Right hindlimb (tissue), 1 donor: ENCODE measurements around the gene SELENOO.
"Not testable (repeated sequence)": the region's sequence is repeated elsewhere in the genome, so short reads cannot be mapped to it uniquely, and the experiment has no call there.

Experiments
- DNase-seq: peaks from one replicate; pipeline ENCODE4 v3.0.0-alpha.2; 2018

Gene SELENOO

DNA sequence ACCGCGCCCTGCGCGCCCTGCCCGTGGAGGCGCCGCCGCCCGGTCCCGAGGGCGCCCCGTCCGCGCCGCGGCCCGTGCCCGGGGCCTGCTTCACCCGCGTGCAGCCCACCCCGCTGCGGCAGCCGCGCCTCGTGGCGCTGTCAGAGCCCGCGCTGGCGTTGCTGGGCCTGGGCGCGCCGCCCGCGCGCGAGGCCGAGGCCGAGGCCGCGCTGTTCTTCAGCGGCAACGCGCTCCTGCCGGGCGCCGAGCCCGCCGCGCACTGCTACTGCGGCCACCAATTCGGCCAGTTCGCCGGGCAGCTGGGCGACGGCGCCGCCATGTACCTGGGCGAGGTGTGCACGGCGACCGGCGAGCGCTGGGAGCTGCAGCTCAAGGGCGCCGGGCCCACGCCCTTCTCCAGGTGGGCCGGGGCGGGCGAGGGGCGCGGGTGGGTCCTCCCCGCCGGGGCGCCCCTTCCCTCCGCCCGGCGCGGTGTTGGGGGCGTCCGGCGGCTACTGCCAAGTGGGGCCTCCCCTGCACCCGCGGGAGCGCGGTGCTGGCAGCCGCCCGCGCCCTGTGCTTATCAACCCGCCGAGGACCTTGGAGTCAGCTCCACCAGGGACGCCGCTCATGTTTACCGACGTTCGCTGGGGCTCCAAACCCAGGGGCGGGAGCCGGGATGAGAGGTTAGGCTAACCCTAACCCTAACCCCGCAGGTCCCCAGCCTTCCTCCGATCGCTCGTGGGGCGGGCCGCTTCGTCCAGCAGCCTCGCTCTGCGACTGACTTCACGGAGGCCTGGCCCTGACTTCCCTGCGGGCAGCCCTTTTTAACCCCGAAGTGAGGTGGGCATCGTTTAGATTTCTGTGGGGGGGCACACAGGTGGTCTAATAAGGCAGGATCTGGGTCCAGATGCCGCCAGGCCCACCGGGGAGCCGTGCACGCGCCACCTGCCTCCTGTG, 649 bp downstream of the SELENOO start:
- peak; percentile 45 for DNase-seq

- DNase-seq = no peak
Measured at GRCh38 chr22:50202130-50202666, 1.4 kb downstream of the SELENOO start.

DNA sequence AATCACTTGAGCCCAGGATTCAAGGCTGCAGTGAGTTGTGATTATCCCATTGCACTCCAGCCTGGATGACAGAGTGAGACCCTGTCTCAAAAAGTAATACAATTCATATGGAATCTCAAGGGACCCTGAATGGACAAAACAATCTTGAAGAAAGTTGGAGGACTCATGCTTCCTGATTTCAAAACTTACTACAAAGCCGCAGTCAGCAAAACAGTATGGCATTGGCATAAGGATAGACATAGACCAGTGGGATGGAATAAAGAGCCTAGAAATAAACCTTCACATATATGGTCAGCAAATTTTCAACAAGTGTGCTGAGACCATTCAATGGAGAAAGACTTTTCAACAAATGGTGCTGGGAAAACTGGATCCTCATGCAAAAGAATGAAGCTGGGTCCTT, 2.5 kb downstream of the SELENOO start:
- DNase-seq = no peak

DNA sequence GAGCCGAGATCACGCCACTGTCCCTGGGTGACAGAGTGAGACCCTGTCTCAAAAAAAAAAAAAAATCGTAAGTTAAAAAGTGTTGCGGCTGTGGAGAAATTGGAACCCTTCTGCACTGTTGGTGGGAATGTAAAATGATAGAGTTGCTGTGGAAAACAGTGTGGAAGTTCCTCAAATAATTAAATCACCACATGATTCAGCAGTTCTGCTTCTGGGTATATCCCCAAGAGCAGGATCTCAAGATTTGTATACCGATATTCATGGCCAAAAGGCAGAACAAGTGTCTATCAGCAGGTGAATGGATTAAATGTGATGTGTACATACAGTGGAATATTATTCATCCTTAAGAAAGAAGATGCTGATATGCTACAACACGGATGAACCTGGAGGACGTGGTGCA, 3.8 kb downstream of the SELENOO start:
- DNase-seq = no peak

DNA sequence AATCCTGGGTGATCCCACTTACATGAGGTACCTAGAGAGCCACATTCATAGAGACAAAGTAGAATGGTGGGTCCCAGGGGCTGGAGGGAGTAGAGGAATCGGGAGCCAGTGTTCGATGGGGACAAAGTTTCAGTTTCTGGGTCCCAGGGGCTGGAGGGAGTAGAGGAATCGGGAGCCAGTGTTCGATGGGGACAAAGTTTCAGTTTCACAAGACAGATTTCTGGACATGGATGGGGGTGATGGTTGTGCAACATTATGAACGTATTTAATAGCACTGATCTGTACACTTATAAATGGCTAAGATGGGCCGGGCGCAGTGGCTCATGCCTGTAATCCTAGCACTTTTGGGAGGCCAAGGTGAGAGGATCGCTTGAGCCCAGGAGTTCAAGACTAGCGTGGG, 4.2 kb downstream of the SELENOO start:
- DNase-seq = not testable (repeated sequence)

DNA sequence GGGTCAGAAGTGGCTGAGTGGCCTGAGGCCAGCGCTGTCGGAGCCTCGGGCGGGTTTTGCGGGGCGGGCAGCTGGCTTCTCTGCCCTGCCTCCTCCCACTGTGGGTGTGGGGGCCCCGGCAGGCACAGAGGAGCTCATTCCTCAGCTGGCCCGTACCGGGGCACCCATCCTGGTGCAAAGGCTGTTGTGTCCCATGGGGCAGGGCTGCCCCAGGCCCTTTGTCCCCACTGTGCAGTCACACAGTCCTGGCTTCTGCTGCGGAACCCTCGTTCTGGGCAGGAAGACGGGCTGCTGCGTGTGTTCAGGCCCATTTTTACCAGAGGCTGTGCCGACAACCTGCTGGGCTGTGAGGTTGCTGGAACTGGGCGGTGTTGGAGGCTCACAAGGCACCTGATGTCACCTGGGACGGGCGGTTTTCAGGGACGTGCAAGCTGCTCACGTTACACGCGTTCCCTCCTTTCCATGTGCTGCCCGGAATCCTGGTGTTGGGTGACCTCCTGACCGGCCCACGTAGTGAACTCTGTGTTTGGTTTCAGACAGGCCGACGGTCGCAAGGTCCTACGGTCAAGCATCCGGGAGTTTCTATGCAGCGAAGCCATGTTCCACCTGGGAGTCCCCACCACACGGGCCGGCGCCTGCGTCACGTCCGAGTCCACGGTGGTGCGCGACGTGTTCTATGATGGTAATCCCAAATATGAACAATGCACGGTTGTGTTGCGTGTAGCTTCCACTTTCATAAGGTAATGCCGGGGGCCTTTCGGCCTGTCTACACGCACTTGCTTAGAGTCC, 5.2 kb downstream of the SELENOO start:
- no peak for DNase-seq

GRCh38 chr22:50206599-50206998, 5.8 kb downstream of the SELENOO start:
- DNase-seq = peak; percentile 36

- DNase-seq = peak; percentile 36
Measured at GRCh38 chr22:50207383-50208140, 6.8 kb downstream of the SELENOO start.

GRCh38 chr22:50208430-50208938, 7.7 kb downstream of the SELENOO start:
- DNase-seq = no peak

DNA sequence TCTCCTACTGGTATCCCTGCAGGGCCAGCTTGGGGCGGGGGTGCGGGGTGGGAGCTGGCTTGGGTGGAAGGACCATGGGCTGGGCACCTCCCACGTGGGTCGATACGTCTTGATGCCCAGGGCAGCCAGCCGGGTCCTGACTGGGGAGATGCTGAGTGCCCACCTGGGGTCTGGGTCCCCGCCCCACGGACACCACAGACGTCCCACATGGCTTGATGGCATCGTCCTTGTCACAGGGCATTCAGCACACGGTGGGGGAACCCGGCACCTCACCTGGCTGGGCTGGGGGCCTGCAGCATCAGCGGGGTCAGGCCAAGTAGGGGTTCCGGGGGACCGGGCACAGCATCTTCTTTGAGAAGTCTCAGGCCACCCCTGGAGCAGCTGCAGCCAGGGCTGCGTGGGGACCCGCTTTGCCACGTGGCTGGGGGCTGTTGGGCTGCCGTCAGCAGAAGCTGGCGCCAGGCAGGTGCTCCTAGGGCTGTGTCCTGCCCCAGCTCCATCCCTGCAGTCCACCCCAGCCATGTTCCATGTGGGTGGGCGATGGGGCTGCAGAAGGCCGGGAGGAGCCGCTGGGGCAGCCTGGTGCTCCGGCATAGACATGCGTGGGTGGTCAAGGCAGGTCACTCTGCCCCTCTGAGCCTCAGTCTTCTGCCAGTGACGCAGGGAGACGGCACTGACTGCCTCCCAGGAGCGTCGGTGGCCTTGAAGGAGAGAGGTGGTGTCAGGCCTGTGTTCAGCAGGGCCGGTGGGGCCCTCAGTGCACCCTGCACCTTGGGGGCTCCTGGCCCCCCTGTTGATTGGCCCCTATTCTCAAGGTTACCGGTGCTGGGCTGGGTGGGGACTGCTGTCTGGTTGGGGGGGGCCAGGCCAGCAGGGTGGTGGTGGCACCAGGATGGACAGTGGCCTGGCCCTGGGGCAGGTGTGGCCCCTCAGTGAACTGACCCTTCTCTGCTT, 8.4 kb downstream of the SELENOO start:
- DNase-seq = no peak

- DNase-seq = peak; percentile 70
Measured at GRCh38 chr22:50209893-50210292, 9.1 kb downstream of the SELENOO start.

DNA sequence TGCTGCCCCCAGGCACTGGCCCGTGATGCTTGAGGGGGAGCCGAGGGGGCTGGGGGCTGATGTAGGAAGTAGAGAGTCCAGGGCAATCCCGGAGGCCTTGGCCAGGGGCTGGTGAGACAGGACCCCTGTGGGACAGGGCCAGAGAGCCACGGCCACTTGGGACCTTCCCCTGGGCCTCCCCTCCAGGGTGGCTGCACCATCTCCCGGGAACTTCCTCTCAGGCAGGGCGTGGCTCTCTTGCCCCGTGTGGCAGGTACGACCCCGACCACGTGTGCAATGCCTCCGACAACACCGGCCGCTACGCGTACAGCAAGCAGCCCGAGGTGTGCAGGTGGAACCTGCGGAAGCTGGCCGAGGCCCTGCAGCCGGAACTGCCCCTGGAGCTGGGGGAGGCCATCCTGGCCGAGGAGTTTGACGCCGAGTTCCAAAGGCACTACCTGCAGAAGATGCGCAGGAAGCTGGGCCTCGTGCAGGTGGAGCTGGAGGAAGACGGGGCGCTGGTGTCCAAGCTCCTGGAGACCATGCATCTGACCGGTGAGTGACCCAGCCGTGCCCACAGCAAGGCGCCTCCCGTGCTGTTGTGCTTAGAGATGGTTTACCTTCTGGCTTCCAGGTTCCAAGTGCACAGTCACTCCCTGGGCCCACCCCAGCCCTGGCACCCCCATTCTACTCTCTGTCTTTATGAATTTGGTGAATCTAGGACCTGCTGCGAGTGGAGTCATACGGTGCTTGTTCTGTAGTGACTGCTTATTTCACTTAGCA, 9.7 kb downstream of the SELENOO start:
- DNase-seq = no peak

DNA sequence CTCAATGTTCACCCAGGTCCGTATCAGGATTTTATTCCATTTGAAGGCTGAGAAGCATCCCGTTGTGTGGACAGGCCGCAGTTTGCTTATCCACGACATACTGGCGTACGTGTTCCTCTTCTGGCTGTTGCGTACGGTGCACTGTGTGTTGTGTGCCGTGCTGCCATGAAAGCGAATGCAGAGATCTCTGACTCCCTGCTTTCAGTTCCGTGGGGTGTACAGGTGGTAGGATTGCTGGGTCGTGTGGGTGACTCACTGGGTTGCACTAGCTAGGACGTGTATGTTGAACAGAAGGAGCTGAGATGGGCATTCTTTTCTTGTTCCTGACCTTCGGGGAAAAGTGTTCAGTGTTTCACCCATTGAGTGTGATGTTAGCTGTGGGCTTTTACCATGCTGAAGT, 10.3 kb downstream of the SELENOO start:
- no peak for DNase-seq

DNA sequence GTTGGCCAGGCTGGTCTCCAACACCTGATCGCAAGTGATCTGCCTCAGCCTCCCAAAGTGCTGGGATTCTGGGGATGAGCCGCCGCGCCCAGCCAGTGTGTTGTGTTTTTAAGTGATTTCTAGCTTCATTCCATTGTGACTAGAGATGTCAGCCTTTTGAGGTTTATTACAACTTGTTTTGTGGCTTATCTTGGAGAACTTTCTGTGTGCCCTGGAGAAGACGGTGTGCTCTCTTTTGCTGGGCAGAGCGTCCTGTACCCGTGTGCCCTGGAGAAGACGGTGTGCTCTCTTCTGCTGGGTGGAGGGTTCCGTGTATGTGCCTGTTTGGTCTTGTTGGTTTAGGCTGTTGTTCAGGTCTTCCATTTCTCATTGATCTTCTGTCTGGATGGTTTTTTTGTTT, 12.5 kb downstream of the SELENOO start:
- no peak for DNase-seq

GRCh38 chr22:50215297-50216054, 14.7 kb downstream of the SELENOO start:
- no peak for DNase-seq

DNA sequence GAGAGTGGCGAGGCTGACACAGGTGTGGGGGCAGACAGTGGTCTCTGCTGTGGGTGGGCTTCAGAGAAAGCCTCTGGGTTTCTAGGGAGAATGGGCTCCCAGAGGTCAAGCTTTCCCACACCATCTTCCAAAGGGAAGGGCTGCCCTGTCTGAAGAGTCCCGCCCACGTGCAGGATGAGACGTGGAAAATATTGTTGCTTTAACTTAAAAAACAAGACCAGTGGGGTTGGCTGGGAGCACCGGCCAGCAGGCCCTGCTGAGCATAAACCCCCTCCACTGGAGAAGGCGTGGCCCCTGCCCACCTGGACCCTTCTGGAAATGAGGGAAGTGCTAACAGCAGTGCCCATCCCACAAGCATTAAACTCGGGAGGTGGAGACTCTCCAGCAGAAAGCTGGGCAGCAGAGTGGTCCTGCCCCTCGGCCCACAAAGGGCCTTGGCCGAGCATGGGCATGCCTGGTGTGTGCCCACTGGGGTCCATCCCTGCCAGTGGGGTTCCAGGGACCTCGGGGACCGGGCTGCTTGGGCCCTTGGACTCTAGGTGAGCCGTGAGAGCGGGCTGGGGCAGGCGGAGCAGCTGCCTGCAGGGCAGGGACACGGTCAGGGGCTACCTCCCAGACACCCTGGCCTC, 15.4 kb downstream of the SELENOO start:
- DNase-seq = no peak

- DNase-seq = no peak
Measured at GRCh38 chr22:50216684-50217520, 16.1 kb downstream of the SELENOO start.

- DNase-seq = peak; percentile 30
Measured at GRCh38 chr22:50217543-50218152, 16.8 kb downstream of the SELENOO start.
